Erythroblast (primary cell): ENCODE results near the gene OR4K17.

Experiments used
- GATA1 ChIP-seq: IDR thresholded peaks from 2 replicates; pipeline ENCODE4 v1.6.1; 2011; ENCODE audit warnings: low read depth, mild to moderate bottlenecking, control low read depth, low read length, moderate library complexity
- POLR2A ChIP-seq: IDR thresholded peaks from 2 replicates; pipeline ENCODE4 v1.6.1; 2011; ENCODE audit warnings: mild to moderate bottlenecking, low read length

DNA sequence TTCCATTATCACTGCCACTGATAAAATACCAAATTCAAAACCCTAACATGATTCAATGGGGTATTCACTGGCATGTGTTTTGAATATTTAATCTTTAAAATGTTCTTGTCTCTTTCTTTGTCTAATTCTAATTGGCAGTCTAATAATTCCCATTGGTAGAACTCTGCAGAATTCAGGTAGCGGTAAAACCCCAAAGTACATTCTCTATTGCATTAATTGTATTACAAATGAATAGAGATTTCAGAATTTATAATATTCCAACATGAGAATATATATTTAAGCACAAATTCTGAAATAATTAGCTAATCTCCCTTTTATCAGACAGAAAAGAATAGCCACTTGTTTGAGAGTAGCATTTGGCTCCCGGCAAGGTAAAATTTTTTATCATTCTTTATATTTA, 28.0 kb downstream of the OR4K17 start, which contains the start of gene OR4N5:
- no peak for TF ChIP-seq POLR2A
- no peak for TF ChIP-seq GATA1
